GM12892 (cell line): ENCODE measurements around the gene SCAMP4.

Source experiments
- POLR2A ChIP-seq: IDR thresholded peaks from 2 replicates; pipeline ENCODE4 v1.6.1; 2011; ENCODE audit warnings: low read depth, low read length, control low read depth
- POLR2AphosphoS5 ChIP-seq: IDR thresholded peaks from 2 replicates; pipeline ENCODE4 v1.6.1; 2011; ENCODE audit warnings: low read depth, low read length, control low read depth
- TAF1 ChIP-seq: IDR thresholded peaks from 2 replicates; pipeline ENCODE4 v1.6.1; 2011; ENCODE audit warnings: low read depth, mild to moderate bottlenecking, control low read depth, low read length, borderline replicate concordance

- TF ChIP-seq TAF1: no peak
- TF ChIP-seq POLR2A: no peak
- TF ChIP-seq POLR2AphosphoS5: no peak
Observed at GRCh38 chr19:1906985-1907562, 1.9 kb downstream of the SCAMP4 start.
